ENCODE results near the gene GRIK3. TPM values are rescaled to one million over a fixed set of nuclear protein-coding genes. Genes with fewer than 3 reads are reported as not detected.

The GRIK3 gene
- total RNA-seq, 1 experiment from 2014 or later = 5.5 TPM

DNA sequence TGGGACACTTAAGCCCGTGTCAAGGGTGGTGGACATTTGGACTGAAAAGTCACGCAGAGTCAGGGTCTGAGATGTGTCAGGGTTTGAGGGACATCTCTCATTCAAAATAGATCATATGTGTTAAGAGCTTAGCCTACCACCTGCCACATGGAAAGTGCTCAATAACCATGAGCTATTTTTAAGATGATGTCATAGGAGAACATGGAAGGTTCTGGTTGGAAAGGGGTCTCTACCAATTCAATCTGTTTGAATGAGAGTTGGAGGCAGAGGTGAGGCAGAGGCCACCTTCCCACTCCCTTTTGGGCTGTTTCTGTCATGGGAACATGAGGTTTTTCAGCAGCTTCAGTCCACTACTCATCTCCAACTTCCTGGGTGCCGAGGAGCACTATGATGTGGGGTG lies 239.9 kb downstream of the GRIK3 start (continued):
- TF ChIP-seq HMGXB4 (CRISPR knock-in tag; IDR thresholded peaks at IDR 0.05) = no peak
- no peak for TF ChIP-seq ELF4 (CRISPR knock-in tag; IDR thresholded peaks at IDR 0.05; ENCODE audit: low read depth)
- TF ChIP-seq, protein P1, sequence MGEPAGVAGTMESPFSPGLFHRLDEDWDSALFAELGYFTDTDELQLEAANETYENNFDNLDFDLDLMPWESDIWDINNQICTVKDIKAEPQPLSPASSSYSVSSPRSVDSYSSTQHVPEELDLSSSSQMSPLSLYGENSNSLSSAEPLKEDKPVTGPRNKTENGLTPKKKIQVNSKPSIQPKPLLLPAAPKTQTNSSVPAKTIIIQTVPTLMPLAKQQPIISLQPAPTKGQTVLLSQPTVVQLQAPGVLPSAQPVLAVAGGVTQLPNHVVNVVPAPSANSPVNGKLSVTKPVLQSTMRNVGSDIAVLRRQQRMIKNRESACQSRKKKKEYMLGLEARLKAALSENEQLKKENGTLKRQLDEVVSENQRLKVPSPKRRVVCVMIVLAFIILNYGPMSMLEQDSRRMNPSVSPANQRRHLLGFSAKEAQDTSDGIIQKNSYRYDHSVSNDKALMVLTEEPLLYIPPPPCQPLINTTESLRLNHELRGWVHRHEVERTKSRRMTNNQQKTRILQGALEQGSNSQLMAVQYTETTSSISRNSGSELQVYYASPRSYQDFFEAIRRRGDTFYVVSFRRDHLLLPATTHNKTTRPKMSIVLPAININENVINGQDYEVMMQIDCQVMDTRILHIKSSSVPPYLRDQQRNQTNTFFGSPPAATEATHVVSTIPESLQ (CRISPR knock-in tag; IDR thresholded peaks at IDR 0.05) = no peak
- TF ChIP-seq TEAD4 (CRISPR knock-in tag; IDR thresholded peaks at IDR 0.05) = no peak

- no peak overlapping the region for H3K4me3 Mint-ChIP-seq
- ATAC-seq = no peak
- peaks cover 5% of the 10 kb centered on the region; the same call in 1 of the 2 replicates for H3K27me3 Mint-ChIP-seq (ENCODE audit: low read depth)
- TF ChIP-seq, protein P2, sequence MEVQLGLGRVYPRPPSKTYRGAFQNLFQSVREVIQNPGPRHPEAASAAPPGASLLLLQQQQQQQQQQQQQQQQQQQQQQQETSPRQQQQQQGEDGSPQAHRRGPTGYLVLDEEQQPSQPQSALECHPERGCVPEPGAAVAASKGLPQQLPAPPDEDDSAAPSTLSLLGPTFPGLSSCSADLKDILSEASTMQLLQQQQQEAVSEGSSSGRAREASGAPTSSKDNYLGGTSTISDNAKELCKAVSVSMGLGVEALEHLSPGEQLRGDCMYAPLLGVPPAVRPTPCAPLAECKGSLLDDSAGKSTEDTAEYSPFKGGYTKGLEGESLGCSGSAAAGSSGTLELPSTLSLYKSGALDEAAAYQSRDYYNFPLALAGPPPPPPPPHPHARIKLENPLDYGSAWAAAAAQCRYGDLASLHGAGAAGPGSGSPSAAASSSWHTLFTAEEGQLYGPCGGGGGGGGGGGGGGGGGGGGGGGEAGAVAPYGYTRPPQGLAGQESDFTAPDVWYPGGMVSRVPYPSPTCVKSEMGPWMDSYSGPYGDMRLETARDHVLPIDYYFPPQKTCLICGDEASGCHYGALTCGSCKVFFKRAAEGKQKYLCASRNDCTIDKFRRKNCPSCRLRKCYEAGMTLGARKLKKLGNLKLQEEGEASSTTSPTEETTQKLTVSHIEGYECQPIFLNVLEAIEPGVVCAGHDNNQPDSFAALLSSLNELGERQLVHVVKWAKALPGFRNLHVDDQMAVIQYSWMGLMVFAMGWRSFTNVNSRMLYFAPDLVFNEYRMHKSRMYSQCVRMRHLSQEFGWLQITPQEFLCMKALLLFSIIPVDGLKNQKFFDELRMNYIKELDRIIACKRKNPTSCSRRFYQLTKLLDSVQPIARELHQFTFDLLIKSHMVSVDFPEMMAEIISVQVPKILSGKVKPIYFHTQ (CRISPR knock-in tag; IDR thresholded peaks at IDR 0.05) = no peak
- TF ChIP-seq ZNF121 (CRISPR knock-in tag; IDR thresholded peaks at IDR 0.05) = no peak
- TF ChIP-seq SMAD4 (CRISPR knock-in tag; IDR thresholded peaks at IDR 0.05) = no peak
- no peak for TF ChIP-seq NR2C2 (CRISPR knock-in tag; IDR thresholded peaks at IDR 0.05)
- no peak for TF ChIP-seq ZNF671 (CRISPR knock-in tag; IDR thresholded peaks at IDR 0.05)
- no peak for TF ChIP-seq ATF1 (CRISPR knock-in tag; IDR thresholded peaks at IDR 0.05)
- TF ChIP-seq GABPB1 (CRISPR knock-in tag; IDR thresholded peaks at IDR 0.05) = no peak
- TF ChIP-seq KAT7 (CRISPR knock-in tag; IDR thresholded peaks at IDR 0.05; ENCODE audit: borderline replicate concordance) = no peak
- H3K9me3 Mint-ChIP-seq = peaks cover 11% of the 10 kb centered on the region; the same call in 1 of the 2 replicates
- POLR2A ChIA-PET = no interaction called here
- DNase-seq (ENCODE audit: low spot score) = no peak
- H3K4me1 Mint-ChIP-seq = peaks cover 11% of the 10 kb centered on the region
- no peaks in the 10 kb centered on the region for H3K36me3 Mint-ChIP-seq
- no peak overlapping the region for H3K27ac Mint-ChIP-seq
- CTCF ChIA-PET = interaction anchor here (0.8 kb wide), 1 partner anchor 184 kb away, joined by 3 read pairs; no protein-coding TSS in a partner anchor
Observed at GRCh38 chr1:36793452-36793851, 240.9 kb downstream of the GRIK3 start.

DNA sequence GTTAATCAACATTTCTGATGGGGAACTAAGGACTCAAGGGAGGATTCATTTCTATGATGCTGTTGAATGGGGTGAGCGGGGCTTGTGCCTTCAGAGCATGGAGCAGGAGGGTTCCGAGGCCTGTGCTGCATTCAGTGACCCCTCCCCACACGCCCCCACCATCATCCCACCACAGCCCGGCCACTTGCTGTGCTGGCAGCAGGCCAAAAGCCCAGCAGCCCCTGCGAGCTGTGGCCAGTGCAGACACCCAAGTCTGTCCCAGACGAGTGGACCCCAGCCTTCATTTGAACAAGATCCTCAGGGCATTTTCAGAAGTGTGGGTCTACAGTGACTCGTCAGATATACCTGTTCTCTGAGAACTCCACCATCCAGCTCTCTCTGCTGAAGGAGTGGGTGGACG lies 242.0 kb downstream of the GRIK3 start:
- peaks cover 5% of the 10 kb centered on the region; the same call in 1 of the 2 replicates for H3K27me3 Mint-ChIP-seq (ENCODE audit: low read depth)
- TF ChIP-seq ZNF219 (CRISPR knock-in tag; IDR thresholded peaks at IDR 0.05; ENCODE audit: borderline replicate concordance) (no peak), SMAD3 (CRISPR knock-in tag; IDR thresholded peaks at IDR 0.05; ENCODE audit: borderline replicate concordance) (no peak), TCF7 (CRISPR knock-in tag; IDR thresholded peaks at IDR 0.05; ENCODE audit: low read depth) (no peak), STAT6 (CRISPR knock-in tag; conservative IDR thresholded peaks at IDR 0.05; ENCODE audit: low read depth) (no peak), ATF2 (CRISPR knock-in tag; IDR thresholded peaks at IDR 0.05; ENCODE audit: borderline replicate concordance, low read depth) (no peak), FOXP1 (CRISPR knock-in tag; IDR thresholded peaks at IDR 0.05; ENCODE audit: borderline replicate concordance) (no peak), MXD4 (CRISPR knock-in tag; IDR thresholded peaks at IDR 0.05; ENCODE audit: borderline replicate concordance) (no peak), CBFB (CRISPR knock-in tag; IDR thresholded peaks at IDR 0.05; ENCODE audit: low read depth) (no peak), IRF2 (CRISPR knock-in tag; IDR thresholded peaks at IDR 0.05; ENCODE audit: borderline replicate concordance, low read depth) (no peak)
- TF ChIP-seq, protein P1 (CRISPR knock-in tag; IDR thresholded peaks at IDR 0.05) = no peak

More for the DNA sequence above, 242.0 kb downstream of the GRIK3 start:
- Mint-ChIP-seq H3K4me1 (peaks cover 9% of the 10 kb centered on the region), H3K36me3 (no peaks in the 10 kb centered on the region), H3K9me3 (peaks cover 11% of the 10 kb centered on the region; the same call in 1 of the 2 replicates), H3K27ac (no peak overlapping the region), H3K4me3 (no peak overlapping the region)
- CTCF ChIA-PET = no interaction called here
- DNase-seq (ENCODE audit: low spot score) (no peak), ATAC-seq (no peak)
- POLR2A ChIA-PET = no interaction called here

All from WTC11 (cell line).